AG04449 (cell line): ENCODE results near the gene TRIO.

Experiments used
- CTCF ChIA-PET: fragments of 350-600 bp; formaldehyde crosslinking; extraction: SDS; loops from one replicate; lab custom pipeline; 2021; ENCODE audit warnings: antibody characterized with exemption; lab: Yijun Ruan, JAX
- POLR2A ChIA-PET: fragments of 400-600, 350-600 bp; formaldehyde crosslinking; extraction: SDS; loops from one replicate; lab custom pipeline; 2020; ENCODE audit warnings: antibody characterized with exemption, inconsistent platforms; lab: Yijun Ruan, JAX
- DNase-seq: peaks from one replicate; pipeline ENCODE4 v3.0.0-alpha.2; 2010; ENCODE audit warnings: low read depth, low spot score
- H3K4me3 ChIP-seq: 2 replicates; pipeline ENCODE4 v1.5.1; 2011; ENCODE audit warnings: low read depth, mild to moderate bottlenecking, control low read depth, low read length
- TF ChIP-seq, protein P1 (sequence below): IDR thresholded peaks from one replicate; pipeline ENCODE4 v1.5.1; 2011; ENCODE audit warnings: mild to moderate bottlenecking, moderate library complexity, low read length, control low read depth, inconsistent platforms; ENCODE audit not compliant: insufficient read depth; ENCODE audit errors: missing control alignments

Gene TRIO

DNA sequence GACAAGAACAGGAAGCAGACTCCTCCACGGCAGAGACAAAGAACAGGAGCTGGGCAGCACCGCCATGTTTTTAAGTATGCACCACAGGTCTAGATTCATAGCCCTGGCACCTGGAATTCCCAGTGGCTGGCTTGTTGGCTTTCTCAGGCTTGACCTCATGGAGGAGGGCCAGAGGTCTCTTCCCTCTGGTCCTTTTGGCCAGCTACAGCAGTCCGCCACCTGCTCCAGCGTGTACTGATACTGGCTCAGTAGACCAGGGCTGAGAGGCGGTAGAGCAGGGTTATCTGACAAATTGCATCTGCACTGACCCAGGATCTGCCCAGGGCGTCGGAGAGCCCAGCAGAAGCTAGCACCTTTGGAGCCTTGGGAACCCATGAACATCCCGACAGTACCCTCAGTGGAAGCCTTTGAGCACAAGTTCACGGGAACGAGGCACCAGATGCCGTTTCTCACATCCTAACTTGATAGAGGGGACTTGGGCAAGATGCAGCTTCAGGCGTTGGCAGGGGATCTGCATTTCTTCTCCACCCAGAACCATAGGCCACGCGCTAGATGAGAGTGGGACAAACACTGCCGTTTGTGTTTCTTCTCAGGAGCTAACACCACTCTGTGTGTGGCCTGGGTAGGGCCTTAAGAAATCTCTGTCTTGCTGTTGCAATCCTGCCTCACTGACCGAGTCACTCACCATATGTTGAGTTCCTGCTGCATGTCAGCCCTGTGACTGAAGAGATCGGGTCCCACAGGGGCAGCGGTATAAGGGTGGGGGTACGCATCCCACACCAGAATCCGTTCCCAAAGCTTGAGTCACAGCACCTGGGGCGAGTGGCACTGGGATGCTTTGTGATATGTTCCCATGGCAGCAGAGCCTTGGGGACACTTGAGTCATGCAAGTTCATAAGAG is 348.1 kb downstream of the TRIO start:
- POLR2A ChIA-PET, result no interaction called here

GRCh38 chr5:14492331-14492964 is 349.3 kb downstream of the TRIO start:
- ChIA-PET CTCF (interaction anchor here (3.6 kb wide), 1 partner anchor 156 kb away, joined by 12 read pairs; no protein-coding TSS in a partner anchor), POLR2A (no interaction called here)
- no peak for DNase-seq
- TF ChIP-seq, protein P1, sequence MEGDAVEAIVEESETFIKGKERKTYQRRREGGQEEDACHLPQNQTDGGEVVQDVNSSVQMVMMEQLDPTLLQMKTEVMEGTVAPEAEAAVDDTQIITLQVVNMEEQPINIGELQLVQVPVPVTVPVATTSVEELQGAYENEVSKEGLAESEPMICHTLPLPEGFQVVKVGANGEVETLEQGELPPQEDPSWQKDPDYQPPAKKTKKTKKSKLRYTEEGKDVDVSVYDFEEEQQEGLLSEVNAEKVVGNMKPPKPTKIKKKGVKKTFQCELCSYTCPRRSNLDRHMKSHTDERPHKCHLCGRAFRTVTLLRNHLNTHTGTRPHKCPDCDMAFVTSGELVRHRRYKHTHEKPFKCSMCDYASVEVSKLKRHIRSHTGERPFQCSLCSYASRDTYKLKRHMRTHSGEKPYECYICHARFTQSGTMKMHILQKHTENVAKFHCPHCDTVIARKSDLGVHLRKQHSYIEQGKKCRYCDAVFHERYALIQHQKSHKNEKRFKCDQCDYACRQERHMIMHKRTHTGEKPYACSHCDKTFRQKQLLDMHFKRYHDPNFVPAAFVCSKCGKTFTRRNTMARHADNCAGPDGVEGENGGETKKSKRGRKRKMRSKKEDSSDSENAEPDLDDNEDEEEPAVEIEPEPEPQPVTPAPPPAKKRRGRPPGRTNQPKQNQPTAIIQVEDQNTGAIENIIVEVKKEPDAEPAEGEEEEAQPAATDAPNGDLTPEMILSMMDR, result no peak
- no peak overlapping the region for H3K4me3 ChIP-seq

More for the DNA sequence above, 348.1 kb downstream of the TRIO start:
- DNase-seq, result peak; percentile 23
- CTCF ChIA-PET, result interaction anchor here (0.9 kb wide), 1 partner anchor 157 kb away, joined by 3 read pairs; no protein-coding TSS in a partner anchor
- TF ChIP-seq, protein P1, result no peak
- H3K4me3 ChIP-seq, result no peak overlapping the region

DNA sequence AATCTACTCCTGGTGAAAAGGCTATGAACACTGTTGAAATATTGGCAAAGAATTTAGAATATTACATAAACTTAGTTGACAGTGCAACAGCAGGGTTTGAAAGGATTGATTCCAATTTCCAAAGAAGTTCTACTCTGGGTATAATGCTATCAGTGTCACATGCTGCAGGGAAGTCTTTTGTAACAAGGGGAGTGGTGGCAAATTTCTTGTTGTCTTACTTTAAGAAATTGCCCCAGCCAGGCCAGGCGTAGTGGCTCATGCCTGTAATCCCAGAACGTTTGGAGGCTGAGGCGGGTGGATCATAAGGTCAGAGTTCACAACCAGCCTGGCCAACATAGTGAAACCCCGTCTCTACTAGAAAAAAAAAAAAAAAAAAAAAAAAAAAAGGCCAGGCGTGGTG is 352.2 kb downstream of the TRIO start:
- CTCF ChIA-PET, result interaction anchor here (1.5 to 3.6 kb wide), 2 partner anchors 98 to 153 kb away, joined by 4 to 12 read pairs; no protein-coding TSS in a partner anchor
- POLR2A ChIA-PET, result no interaction called here
- TF ChIP-seq, protein P1, result no peak

GRCh38 chr5:14497311-14497710 is 354.2 kb downstream of the TRIO start:
- no peak overlapping the region for H3K4me3 ChIP-seq
- DNase-seq, result no peak
- TF ChIP-seq, protein P1, result no peak
- ChIA-PET POLR2A (no interaction called here), CTCF (interaction anchor here (0.9 to 1.2 kb wide), 3 partner anchors 11 to 520 kb away, joined by 3 to 4 read pairs (median 3); no protein-coding TSS in a partner anchor)

More for the DNA sequence above, 352.2 kb downstream of the TRIO start:
- no peak overlapping the region for H3K4me3 ChIP-seq
- no peak for DNase-seq

DNA sequence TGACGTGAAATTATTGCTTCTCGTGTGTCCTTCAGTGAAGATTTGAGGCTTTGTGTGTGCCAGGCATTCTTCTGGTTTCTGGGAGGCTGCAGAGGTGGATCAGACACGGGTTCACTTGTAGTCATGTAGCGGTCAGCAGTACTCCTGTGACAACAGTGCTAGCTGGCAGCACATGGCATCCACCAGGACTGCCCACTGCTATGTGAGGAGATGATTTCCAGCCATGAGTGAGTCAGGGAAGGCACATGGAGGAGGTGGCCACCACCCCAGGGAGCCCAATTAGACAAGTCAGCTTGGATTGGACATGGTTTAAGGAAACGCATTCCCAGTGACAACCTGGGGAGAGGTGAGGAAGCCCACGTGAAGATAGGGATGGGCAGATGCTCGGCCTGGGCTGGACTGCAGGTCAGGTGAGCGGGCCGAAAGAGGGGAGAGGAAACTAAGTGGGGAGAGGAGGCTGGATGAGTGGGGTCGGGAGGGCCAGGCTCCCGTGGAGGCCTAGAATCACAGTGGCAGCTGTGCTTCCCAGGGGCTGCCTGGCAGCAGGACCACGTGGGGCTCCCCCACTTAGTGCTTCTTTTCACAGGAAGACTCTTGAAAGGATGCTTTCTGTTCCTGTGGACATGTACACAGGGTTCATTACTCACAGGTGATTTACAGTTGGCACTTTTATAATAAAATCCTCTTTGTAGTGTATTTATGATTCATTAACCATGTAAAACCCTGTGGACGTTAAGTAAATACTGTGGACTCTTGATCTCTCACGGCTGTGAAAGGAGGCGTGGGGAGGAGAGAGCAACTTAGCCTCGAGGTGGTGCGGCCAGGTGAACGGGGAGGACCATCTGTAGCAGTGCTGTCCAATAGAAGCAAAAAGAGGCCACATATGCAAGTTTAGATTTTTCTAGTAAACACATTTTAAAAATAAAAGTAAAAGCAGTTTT is 358.5 kb downstream of the TRIO start:
- POLR2A ChIA-PET, result no interaction called here
- no peak for DNase-seq
- H3K4me3 ChIP-seq, result no peak overlapping the region
- TF ChIP-seq, protein P1, result no peak
- CTCF ChIA-PET, result interaction anchor here (0.9 kb wide), 1 partner anchor 104 kb away, joined by 3 read pairs; no protein-coding TSS in a partner anchor
